Tibial nerve (tissue), 4 donors: Measurements from ENCODE around the gene PRKCE. TPM values are rescaled to one million over a fixed set of nuclear protein-coding genes. Genes with fewer than 3 reads are reported as not detected.

Source experiments
- DNase-seq, 2 donors: peaks; one replicate each; pipeline ENCODE4 v3.0.0-alpha.2; 2019; ENCODE audit warnings: low spot score in 2 of 2
- H3K27ac ChIP-seq, 4 donors: fragments of 200-600 bp; sonication (generic) in 3 of 4; one replicate each; pipeline ENCODE4 v1.5.1; 2017 to 2019; ENCODE audit warnings: mild to moderate bottlenecking in 1 of 4
- H3K27me3 ChIP-seq, 2 donors: fragments of 200-600 bp; sonication (generic) in 1 of 2; one replicate each; pipeline versions ENCODE4 v1.5.1 to v1.6.0; 2017 to 2019
- H3K36me3 ChIP-seq, 3 donors: fragments of 200-600 bp; sonication (generic); one replicate each; pipeline ENCODE4 v1.5.1; 2018 to 2019
- H3K4me1 ChIP-seq, 4 donors: fragments of 200-600 bp; sonication (generic) in 3 of 4; one replicate each; pipeline ENCODE4 v1.5.1; 2017 to 2019
- H3K4me3 ChIP-seq, 4 donors: fragments of 200-600 bp; sonication (generic) in 3 of 4; one replicate each; pipeline ENCODE4 v1.5.1; 2017 to 2019; ENCODE audit warnings: mild to moderate bottlenecking in 1 of 4, moderate library complexity in 1 of 4
- H3K9me3 ChIP-seq, 4 donors: fragments of 200-600 bp; sonication (generic) in 3 of 4; one replicate each; pipeline ENCODE4 v1.5.1; 2017 to 2019
- CTCF ChIP-seq, 5 experiments: fragments of 200-600 bp in 3 of 5; fragments of 450-650 bp in 2 of 5; sonication (generic) in 3 of 5; IDR thresholded peaks; one replicate each; pipeline ENCODE4 v1.5.1; 2016 to 2019; ENCODE audit warnings: antibody characterized with exemption in 5 of 5, mild to moderate bottlenecking in 3 of 5, moderate library complexity in 2 of 5
- EP300 ChIP-seq, 2 donors: sonication (generic); formaldehyde crosslinking; IDR thresholded peaks; one replicate each; pipeline ENCODE4 v1.6.1; 2017; ENCODE audit warnings: antibody characterized with exemption in 2 of 2, mild to moderate bottlenecking in 1 of 2
- POLR2A ChIP-seq, 2 donors: fragments of 450-650 bp; IDR thresholded peaks; one replicate each; pipeline ENCODE4 v1.6.1; 2017; ENCODE audit warnings: antibody characterized with exemption in 2 of 2, mild to moderate bottlenecking in 2 of 2, moderate library complexity in 2 of 2
- WGBS, 2 donors: methylation state at CpG; one replicate each; pipeline ENCODE4 v1.1.5; 2018; 5-methylcytosine and 5-hydroxymethylcytosine counted together
- total RNA-seq, 4 donors: library from RNA; depleted of rRNA; stranded (reverse); fragments of >200 nt; gene quantifications; one replicate each; pipeline ENCODE4 v1.1.0, GENCODE V29; 2016

The PRKCE gene
- total RNA-seq, 4 donors from 2014 or later: 14.4 to 22.4 (median 17.9) TPM

- peaks cover 0 to 43% (median 14%) of the 10 kb centered on the region in 4 donors for H3K4me1 ChIP-seq
- no peak for DNase-seq
- 64 to 66% methylated on average over 3 of the region's 3 CpGs for WGBS, 2 donors
Observed at GRCh38 chr2:46161911-46162310, 510.4 kb downstream of the PRKCE start.

GRCh38 chr2:46162329-46163097, 511.0 kb downstream of the PRKCE start:
- Histone ChIP-seq H3K36me3 (peaks cover 0 to 19% (median 0%) of the 10 kb centered on the region in 3 donors), H3K4me1 (peaks cover 0 to 43% (median 14%) of the 10 kb centered on the region in 4 donors), H3K27ac (peak overlapping the region in 3 of 4 donors; percentile 7 to 78 (median 55)), H3K9me3 (no peaks in the 10 kb centered on the region), H3K27me3 (no peaks in the 10 kb centered on the region), H3K4me3 (no peak overlapping the region)
- TF ChIP-seq CTCF (IDR thresholded peaks at IDR 0.05): no peak
- no peak for TF ChIP-seq POLR2A (IDR thresholded peaks at IDR 0.05)
- no peak for TF ChIP-seq EP300 (IDR thresholded peaks at IDR 0.05)
- no peak for DNase-seq
- WGBS, 2 donors: 71 to 75% methylated on average over 11 of the region's 11 CpGs

More at GRCh38 chr2:46161911-46162310, 510.4 kb downstream of the PRKCE start:
- peaks cover 0 to 19% (median 0%) of the 10 kb centered on the region in 3 donors for H3K36me3 ChIP-seq
- no peak for TF ChIP-seq EP300 (IDR thresholded peaks at IDR 0.05)
- peak overlapping the region in 3 of 4 donors; percentile 7 to 78 (median 55) for H3K27ac ChIP-seq
- H3K9me3 ChIP-seq: no peaks in the 10 kb centered on the region
- H3K4me3 ChIP-seq: no peak overlapping the region
- no peaks in the 10 kb centered on the region for H3K27me3 ChIP-seq

GRCh38 chr2:46163098-46163430, 511.6 kb downstream of the PRKCE start:
- 88 to 100% methylated on average over 1 to 3 of the region's 3 CpGs for WGBS, 2 donors
- Histone ChIP-seq H3K36me3 (peaks cover 0 to 19% (median 0%) of the 10 kb centered on the region in 3 donors), H3K4me1 (peaks cover 0 to 43% (median 14%) of the 10 kb centered on the region in 4 donors), H3K9me3 (no peaks in the 10 kb centered on the region), H3K27ac (peak overlapping the region in 1 of 4 donors; percentile 37), H3K4me3 (no peak overlapping the region), H3K27me3 (no peaks in the 10 kb centered on the region)
- no peak for DNase-seq
- no peak for TF ChIP-seq EP300 (IDR thresholded peaks at IDR 0.05)
- TF ChIP-seq POLR2A (IDR thresholded peaks at IDR 0.05): no peak
- TF ChIP-seq CTCF (IDR thresholded peaks at IDR 0.05): no peak

- DNase-seq: no peak
- H3K36me3 ChIP-seq: peaks cover 0 to 19% (median 0%) of the 10 kb centered on the region in 3 donors
- H3K27ac ChIP-seq: peak overlapping the region in 2 of 4 donors; percentile 57 to 71
- peaks cover 0 to 45% (median 14%) of the 10 kb centered on the region in 4 donors for H3K4me1 ChIP-seq
- H3K4me3 ChIP-seq: no peak overlapping the region
- TF ChIP-seq EP300 (IDR thresholded peaks at IDR 0.05) (no peak), POLR2A (IDR thresholded peaks at IDR 0.05) (no peak), CTCF (IDR thresholded peaks at IDR 0.05) (no peak)
- H3K27me3 ChIP-seq: no peaks in the 10 kb centered on the region
- no peaks in the 10 kb centered on the region for H3K9me3 ChIP-seq
- 73 to 74% methylated on average over 8 of the region's 8 CpGs for WGBS, 2 donors
Observed at GRCh38 chr2:46163804-46164528, 512.5 kb downstream of the PRKCE start.

- H3K4me3 ChIP-seq: no peak overlapping the region
- no peaks in the 10 kb centered on the region for H3K9me3 ChIP-seq
- peak; percentile 48 to 75 for DNase-seq
- H3K4me1 ChIP-seq: peaks cover 0 to 52% (median 14%) of the 10 kb centered on the region in 4 donors
- 31 to 33% methylated on average over 10 of the region's 10 CpGs for WGBS, 2 donors
- H3K27me3 ChIP-seq: no peaks in the 10 kb centered on the region
- peaks cover 0 to 12% (median 0%) of the 10 kb centered on the region in 3 donors for H3K36me3 ChIP-seq
- peak overlapping the region in 3 of 4 donors; percentile 31 to 71 (median 57) for H3K27ac ChIP-seq
- TF ChIP-seq CTCF (IDR thresholded peaks at IDR 0.05) (no peak), EP300 (IDR thresholded peaks at IDR 0.05) (peak in 1 of 2 donors; percentile 53)
Observed at GRCh38 chr2:46164529-46165301, 513.2 kb downstream of the PRKCE start.
